Endometrial microvascular endothelial cells (primary cell): ENCODE results near the gene TEDC1. TPM values are rescaled to one million over a fixed set of nuclear protein-coding genes. Genes with fewer than 3 reads are reported as not detected.

Source experiments
- in situ Hi-C: cut with HindIII; loops from 2 replicates; pipeline ENCODE4 v1.10.0; 2017; ENCODE audit warnings: low sequenced_read_pairs, low pct_unique_long_range_greater_than_20kb; ENCODE audit errors: inconsistent ontology term
- total RNA-seq: library from RNA; depleted of rRNA; stranded (reverse); fragments of >200 nt; gene quantifications from one replicate; pipeline ENCODE4 v1.2.3, GENCODE V29; 2015; ENCODE audit errors: inconsistent ontology term

The TEDC1 gene
- total RNA-seq, 1 donor from 2014 or later, result 24.6 TPM

DNA sequence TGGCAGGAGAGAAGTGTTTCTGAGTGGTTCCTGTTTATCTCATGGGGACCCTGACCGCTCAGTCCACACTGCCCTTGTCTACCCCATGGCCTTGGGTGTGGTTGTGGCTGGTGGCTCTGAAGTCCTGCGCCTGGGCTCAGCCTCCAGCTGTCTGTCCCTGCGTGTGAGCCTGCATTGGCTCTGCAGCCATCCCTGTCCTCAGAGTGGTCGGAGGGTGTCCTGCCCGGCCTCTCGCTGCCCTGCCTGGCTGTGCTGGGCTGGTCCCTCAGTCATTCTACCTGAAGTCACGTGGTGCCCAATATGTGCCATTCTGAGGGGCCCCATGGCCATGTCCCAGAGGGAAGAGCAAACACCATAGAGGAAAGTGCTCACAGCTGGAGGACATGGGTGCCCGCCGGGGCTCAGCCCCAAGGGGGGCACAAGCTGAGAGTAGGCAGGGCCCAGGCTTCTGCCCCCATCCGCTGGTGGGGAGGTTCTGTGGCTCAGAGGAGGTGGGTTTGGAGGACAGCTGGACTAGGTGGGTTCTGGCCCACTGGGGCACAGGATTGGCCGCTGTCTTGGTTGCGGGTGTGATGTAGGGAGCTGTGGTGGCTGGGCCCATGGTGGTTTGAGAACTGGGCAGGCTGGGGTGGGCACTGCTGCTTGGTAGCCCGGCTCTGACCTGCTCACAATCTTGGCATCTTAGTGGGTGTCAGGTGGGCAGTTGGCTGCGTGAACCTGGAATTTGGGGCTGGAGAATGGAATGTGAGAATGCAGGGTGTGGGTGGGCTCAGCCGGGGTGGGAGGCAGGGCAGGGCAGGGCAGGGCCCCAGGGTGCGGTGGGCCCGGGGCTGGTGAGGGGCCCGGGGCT lies 11.6 kb downstream of the TEDC1 start:
- in situ Hi-C loops, result no loop called here

DNA sequence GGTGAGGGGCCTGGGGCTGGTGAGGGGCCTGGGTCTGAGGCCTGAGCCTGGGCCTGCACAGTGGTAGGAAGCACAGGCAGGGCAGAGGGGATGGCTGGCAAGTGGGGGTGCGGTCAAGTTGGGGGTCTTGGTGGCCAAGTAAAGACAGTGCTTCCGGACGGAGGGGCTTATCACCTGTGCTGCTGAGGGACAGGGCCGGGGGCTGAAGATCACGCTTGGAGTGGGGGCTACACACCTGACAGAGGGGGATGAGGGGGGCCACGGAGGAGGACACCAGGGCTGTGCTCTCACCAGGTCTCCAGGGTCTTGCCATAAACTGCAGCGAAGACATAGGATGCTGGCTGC lies 12.2 kb downstream of the TEDC1 start:
- in situ Hi-C loops, result no loop called here

DNA sequence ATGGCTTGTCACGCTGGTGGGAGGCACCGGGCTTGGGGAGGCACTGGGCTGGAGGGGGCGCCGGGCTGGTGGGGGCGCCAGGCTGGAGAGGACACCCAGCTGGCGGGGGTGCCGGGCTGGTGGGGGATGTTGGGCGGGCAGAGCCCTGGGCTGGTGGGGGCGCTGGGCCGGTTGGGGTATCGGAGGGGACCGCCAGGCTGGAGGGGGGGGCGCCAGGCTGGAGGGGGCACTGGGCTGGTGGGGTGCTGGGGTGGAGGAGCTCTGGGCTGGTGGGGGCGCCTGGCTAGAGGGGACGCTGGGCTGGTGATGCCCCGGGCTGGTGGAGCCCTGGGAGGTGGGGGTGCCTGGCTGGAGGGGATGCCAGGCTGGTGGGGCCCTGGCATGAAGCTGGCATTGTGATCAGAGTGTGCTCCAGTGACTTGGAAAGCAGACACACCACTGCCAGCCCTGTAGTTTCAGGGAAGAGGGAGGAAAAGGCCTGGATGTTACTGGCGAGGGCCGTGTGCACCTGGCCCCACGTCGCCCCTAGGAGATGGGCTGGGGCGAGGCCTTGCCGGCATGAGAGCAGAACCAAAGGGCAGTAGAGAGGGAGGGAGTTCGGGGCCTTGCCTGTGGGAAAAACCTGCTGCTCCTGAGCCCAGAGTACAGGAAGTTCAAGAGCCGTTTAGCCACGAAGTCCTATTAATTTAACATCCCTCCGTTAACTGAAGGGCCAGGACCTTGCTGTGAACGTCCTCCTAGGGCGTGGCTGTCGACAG lies 13.1 kb downstream of the TEDC1 start:
- in situ Hi-C loops, result no loop called here

DNA sequence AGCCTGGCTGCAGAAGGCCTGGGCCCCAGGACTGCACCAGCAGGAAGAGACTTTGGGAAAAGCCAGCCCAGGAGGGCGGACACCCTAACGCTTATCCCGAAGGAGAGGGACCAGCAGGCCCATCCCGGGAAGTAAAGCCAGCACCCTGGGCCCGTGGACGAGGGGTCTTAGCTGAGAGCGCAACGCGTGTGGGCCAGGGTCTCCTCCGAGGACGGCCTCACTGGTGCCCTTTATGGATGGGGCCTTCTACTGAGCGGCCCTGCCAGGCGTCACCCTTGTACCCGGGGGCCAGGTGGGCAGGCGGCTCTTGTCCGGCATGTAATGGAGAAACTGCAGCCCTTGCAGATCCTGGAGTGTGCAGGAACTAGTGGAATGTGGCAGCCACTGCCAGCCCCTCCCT lies 14.1 kb downstream of the TEDC1 start:
- in situ Hi-C loops, result no loop called here

DNA sequence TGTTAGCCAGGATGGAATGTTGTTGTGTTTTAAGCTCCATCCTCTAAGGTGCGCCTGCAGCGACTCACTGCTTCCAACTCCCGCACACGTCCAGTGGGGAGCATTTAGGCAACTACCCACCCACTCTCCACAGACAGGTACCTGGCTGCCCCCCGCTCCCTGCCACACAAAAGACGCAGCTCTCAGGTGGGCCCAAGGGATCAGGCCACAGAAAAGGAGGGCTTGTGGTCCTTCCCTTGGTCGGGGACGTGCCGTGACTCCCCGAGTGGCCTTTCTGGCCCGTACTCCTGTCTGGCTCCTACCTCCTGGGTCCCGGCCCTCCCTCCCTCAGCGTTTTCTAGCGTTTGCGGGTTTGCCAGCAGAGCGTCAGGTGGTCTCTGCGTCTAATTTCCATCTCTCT lies 16.2 kb downstream of the TEDC1 start:
- in situ Hi-C loops, result no loop called here

DNA sequence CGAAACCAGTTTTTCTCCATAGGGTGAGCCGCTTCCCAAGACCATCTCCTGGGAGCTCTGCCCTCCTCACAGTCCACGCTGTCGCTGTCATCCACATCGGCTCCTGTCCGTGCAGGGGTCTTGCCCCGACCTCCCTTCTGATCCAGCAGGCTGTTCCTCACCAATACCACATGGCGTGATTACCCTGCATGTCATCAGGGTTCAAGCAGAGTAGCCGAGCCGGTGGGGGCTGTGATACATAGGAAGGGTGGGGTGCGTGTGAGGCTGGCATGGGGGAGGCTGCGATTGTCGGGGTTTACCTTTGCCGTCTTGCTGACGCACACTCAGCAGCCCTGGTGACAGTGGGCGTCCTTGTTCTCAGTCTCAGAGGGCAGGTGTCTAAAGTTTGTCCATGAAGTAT lies 17.0 kb downstream of the TEDC1 start:
- in situ Hi-C loops, result no loop called here

DNA sequence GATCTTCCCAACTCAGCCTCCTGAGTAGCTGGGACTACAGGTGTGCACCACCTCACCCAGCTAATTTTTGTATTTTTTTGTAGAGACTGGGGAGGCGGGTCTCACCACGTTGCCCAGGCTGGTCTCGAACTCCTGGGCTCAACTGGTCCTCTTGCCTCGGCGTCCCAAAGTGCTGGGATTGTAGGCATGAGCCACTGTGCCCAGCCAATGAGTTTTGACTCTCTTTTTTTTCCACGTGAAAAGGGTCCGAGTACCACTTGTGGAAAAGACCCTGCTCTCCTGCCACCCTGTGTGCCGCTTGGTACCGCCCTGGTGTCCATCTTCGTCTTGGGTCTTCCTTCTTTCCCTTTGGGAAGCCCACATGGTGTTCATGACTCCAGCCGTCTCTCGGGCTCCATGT lies 17.6 kb downstream of the TEDC1 start:
- in situ Hi-C loops, result no loop called here

DNA sequence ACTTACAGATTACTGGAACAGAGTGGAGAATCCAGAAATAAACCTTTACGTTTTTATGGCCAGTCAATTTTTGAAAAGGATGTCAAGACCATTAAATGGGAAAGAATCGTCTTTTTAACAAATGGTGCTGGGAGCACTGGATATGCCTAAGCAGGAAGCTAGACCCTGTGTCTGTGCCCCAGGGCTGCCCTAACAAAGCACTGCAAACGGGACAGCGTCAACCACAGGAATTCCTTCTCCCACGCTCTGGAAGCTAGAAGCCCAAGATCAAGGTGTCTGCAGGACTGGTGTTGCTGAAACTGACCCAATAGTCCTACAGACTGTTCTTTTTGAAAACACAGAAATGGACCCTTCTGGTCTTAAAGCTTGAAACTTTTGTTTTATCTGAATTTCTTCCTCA lies 26.1 kb downstream of the TEDC1 start:
- in situ Hi-C loops, result no loop called here

DNA sequence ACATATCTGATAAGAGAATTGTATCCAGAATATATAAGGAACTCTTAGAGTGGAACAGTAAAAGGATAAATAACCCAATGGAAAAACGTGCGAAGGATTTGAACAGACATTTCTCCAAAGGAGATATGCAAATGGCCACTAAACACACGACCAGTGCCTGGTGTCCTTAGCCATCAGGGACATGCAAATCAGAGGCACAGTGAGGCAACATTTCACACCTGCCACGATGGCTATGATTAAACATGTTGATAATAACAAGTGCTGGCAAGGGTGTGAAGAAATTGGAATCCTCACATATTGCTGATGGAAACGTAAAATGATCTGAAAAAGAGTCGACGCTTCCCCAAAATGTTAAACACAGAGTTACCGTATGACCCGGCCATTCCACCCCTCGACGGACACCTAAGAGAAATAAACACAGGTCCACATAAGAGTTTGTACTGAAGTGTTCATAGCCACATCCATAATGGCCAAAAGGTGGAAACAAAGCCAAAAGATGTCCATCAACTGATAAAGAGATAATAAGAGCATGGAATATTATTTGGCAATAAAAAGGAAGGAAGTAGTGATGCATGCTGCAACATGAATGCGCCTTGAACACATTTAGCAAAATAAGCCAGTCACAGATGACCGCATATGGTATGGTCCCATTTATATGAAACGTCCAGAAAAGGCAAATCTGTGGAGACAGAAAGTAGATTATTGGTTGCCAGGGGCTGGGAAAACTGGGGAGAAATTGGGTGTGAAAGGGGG lies 29.1 kb downstream of the TEDC1 start:
- in situ Hi-C loops, result no loop called here

DNA sequence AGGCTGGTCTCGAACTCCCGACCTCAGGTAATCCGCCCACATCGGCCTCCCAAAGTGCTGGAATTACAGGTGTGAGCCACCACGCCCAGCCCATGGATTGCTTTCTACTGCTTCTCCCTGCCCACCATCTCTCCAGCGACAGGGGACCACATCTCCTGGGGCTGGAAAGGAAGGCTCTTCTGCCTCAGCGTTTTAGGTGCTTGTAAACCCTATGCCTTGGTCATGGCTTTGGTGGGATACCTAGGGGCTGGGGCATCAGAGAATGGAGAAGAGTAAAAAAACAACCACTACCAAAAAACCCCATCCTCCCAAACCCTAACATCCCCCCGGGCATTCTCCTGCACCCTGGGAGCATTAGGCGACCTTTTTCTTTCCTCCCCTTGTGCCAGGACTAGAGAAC lies 34.3 kb downstream of the TEDC1 start:
- in situ Hi-C loops, result no loop called here

DNA sequence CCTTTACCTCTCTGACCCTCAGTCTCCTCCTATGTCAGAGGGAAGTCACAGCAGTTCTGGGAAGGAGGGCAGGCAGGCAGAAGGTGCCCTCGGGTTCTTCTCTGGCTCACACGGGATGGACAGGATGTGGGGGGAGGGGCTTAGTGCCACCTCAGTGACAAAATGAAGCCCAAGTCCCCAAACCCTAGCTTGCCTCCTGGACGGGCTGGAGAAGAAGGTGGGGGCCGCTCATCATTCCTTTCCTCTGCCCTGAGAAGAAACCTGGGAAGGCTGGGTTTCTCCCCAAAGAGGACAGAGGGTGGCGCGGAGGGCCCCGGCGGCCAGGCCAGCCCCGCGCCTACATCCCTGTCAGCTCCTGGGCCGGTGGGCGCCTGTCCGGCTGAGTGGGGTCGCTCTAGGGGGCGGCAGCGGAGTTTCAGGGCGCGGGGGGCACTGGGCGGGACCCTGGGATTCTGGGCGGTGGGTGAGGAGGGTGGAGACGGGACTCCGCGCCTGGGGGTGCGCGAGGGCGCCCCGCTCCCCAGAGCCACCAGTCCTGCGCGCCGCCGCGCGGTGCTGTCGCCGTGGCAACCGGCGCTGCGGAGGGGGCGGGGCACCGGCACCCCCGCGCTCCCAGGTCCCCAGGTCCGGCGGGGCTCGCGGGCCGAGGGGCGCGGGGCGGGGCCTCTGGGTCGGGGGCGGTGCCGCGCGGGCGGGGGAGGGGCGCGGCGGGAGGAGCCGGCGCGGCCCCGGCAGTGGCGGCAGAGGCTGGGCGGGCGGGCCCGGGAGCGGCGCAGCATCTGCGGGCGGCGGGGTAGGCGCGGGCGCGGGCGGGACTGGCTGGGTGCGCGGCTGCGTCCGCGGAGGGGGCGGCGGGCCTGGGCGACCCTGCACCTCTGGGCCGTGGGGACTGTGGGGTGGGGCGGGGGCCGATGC lies 35.1 kb downstream of the TEDC1 start, which contains the start of gene TMEM121:
Gene TMEM121 (plus strand): TSS at position 723 of the 915 bp plus-strand sequence. CDS start 2,252 bp downstream, outside the sequence.
- in situ Hi-C loops, result no loop called here

DNA sequence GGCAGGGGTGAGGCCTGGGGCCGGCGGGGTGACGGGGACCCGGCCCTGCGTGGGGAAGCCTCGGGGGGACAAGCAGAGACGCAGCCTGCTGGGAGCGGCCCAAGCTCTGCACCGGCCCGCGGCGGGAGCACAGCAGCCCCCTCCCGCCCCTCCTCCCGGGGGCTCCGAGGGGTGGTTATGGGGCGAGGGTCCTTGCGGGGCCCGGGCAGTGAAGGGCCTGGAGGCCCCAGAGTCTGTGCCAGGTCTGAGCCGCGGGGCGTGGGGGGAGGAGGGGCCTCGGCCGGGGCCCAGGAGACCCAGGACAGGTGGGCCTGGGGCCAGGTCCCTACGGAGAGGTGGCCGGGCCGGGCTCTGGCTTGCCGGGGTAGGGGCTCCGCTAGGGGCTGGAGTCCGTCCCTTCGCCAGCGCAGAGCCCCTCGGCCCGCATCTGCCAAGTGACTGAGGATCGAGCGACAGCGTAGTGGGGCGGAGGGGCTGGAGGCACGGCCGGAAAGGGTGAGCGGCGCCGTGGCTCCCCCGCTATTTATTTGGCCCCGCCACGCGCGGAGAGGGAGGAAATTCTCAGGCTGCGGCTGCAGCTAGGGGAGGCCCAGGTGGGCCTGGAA lies 35.8 kb downstream of the TEDC1 start:
- in situ Hi-C loops, result no loop called here

DNA sequence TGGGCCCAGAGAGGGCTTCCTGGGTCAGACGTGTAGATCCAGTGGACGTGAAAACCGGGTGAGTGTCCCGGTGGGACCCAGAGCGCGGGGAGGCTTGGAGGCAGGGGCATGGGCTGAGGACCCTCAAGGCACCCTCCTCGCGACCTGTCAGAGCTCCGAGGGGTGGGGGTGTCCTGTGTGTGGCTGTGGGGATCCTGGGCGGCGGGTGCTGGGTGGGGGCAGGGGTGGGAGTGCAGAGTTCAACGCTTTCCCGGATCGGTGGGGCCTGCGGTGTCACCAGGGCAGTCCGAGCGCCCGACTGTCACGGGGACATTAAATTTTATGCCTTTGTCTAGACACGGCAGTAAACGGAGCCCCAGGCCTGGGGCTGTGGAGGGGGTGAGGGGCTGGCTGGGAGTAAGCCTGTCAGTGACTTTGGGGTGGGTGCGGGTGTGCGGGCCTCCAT lies 36.4 kb downstream of the TEDC1 start:
- in situ Hi-C loops, result no loop called here

DNA sequence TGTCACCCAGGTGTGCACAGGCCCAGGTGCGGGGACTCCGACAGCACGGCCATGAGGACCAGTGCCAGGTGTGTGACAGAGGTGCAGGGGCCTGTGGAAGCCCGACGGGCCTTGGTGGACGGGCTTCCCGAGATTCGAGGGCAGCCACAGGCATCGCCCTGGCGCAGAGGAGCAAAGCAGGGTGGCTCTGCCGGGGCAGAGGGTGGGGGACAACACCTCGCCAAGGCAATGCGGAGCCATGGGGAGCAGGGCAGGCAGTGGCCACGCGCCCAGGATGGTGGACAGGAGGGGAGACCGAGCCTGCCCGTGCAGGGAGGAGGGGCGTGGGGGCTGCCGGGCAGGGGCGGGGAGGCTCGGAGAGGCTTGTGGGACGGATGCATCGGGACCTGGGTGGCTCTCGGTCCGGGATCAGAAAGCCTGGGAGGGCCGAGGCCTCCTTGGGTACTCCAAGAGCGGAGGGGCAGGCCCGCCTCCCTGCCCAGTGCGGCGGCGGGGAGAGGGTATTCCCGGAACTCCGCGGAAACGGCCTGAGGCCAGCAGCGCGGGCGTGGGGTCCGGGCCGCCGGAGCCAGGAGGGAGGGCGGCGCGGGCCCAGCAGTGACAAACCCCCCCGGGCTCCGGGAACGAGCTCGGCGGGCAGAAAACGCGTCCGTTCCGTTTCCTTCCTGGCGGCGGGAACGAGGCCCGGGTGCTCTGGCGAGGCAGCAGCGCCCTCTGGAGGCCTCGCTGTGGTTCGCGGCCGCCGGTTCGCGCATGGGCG lies 37.0 kb downstream of the TEDC1 start:
- in situ Hi-C loops, result no loop called here

DNA sequence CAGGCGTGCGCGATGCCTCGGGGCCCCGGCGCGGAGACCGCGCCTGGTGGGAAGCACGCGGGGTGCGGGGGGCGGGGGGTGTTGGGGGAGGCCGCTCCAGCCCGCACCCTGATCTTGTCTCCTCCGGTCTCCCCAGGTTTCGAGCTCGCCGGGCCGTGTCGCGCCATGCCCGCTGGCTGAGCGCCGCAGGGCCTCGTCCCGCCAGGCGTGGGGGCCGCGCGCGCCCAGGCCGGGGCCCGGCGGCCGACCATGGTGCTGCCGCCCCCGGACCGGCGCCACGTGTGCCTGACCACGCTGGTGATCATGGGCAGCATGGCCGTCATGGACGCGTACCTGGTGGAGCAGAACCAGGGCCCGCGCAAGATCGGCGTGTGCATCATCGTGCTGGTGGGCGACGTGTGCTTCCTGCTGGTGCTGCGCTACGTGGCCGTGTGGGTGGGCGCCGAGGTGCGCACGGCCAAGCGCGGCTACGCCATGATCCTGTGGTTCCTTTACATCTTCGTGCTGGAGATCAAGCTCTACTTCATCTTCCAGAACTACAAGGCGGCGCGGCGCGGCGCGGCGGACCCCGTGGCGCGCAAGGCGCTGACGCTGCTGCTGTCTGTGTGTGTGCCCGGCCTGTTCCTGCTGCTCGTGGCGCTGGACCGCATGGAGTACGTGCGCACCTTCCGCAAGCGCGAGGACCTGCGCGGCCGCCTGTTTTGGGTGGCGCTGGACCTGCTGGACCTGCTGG lies 37.7 kb downstream of the TEDC1 start:
- in situ Hi-C loops, result no loop called here

DNA sequence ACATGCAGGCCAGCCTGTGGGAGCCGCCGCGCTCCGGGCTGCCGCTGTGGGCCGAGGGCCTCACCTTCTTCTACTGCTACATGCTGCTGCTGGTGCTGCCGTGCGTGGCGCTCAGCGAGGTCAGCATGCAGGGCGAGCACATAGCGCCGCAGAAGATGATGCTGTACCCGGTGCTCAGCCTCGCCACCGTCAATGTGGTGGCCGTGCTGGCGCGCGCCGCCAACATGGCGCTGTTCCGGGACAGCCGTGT lies 38.2 kb downstream of the TEDC1 start:
- in situ Hi-C loops, result no loop called here

DNA sequence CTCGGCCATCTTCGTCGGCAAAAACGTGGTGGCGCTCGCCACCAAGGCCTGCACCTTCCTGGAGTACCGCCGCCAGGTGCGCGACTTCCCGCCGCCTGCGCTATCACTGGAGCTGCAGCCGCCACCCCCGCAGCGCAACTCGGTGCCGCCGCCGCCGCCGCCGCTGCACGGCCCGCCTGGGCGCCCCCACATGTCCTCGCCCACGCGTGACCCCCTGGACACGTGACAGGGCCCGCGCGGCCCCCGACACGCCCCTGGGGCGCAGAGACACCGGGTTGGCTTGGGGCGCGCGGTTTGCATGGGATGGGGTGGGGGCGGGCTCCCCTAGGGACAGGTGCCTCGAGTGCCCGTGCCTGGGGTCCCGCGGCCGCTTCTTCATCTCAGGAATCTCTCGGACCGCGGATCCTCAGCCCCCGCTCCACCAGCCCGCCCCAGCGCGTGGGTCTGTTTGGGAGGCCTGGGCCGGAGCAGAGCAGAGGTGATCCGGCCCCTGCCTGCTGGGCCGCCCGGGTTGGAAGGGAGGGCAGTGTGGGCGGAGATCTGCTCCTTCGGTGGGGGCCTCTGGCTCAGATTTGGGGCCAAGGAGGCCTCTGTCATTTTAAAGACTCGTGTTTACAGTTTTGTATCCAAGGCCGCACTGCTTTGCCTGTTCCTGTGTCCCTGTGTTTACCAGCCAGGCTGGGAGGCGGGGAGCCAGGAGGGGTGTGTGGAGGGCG lies 38.7 kb downstream of the TEDC1 start:
- in situ Hi-C loops, result no loop called here
